Measurements from ENCODE around the gene RNASE13.

The RNASE13 gene

GRCh38 chr14:21049271-21049673 lies 14.7 kb upstream of the RNASE13 start:
- H3K4me3 ChIP-seq (ENCODE audit: low read depth, low read length) = no peak overlapping the region
- DNase-seq (ENCODE audit: low read depth) = no peak
- TF ChIP-seq CTCF (IDR thresholded peaks at IDR 0.05; ENCODE audit: low read depth, low read length, missing control alignments) = no peak

- no peak for DNase-seq (ENCODE audit: low read depth)
- no peak overlapping the region for H3K4me3 ChIP-seq (ENCODE audit: low read depth, low read length)
- no peak for TF ChIP-seq CTCF (IDR thresholded peaks at IDR 0.05; ENCODE audit: low read depth, low read length, missing control alignments)
Measured at GRCh38 chr14:21048638-21049037, 14.0 kb upstream of the RNASE13 start.

DNA sequence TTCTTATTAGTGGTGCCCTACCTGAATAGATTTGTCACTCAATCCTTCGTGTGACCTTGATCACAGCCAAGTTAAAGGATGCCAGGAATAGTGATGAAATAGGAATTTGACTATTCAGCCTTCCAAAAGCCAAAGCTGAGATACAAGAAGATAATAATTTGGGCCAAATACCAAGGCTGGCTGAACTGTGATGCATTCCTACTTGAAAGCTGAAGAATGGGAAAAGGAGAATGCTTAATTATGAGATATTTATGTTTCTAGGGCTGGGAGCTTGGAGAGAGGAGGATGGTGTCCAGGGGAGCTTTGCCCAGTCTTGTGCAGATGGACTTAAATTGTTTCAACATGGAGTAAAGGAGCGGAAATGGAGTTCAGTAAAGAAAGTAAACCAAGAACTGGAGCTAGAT lies 12.8 kb upstream of the RNASE13 start:
- no peak for DNase-seq (ENCODE audit: low read depth)
- no peak for TF ChIP-seq CTCF (IDR thresholded peaks at IDR 0.05; ENCODE audit: low read depth, low read length, missing control alignments)
- H3K4me3 ChIP-seq (ENCODE audit: low read depth, low read length) = no peak overlapping the region

- TF ChIP-seq CTCF (IDR thresholded peaks at IDR 0.05; ENCODE audit: low read depth, low read length, missing control alignments) = no peak
- no peak overlapping the region for H3K4me3 ChIP-seq (ENCODE audit: low read depth, low read length)
- DNase-seq (ENCODE audit: low read depth) = no peak
Measured at GRCh38 chr14:21043974-21044618, 9.5 kb upstream of the RNASE13 start.

- no peak overlapping the region for H3K4me3 ChIP-seq (ENCODE audit: low read depth, low read length)
- no peak for DNase-seq (ENCODE audit: low read depth)
- TF ChIP-seq CTCF (IDR thresholded peaks at IDR 0.05; ENCODE audit: low read depth, low read length, missing control alignments) = no peak
Measured at GRCh38 chr14:21043387-21043973, 8.9 kb upstream of the RNASE13 start.

DNA sequence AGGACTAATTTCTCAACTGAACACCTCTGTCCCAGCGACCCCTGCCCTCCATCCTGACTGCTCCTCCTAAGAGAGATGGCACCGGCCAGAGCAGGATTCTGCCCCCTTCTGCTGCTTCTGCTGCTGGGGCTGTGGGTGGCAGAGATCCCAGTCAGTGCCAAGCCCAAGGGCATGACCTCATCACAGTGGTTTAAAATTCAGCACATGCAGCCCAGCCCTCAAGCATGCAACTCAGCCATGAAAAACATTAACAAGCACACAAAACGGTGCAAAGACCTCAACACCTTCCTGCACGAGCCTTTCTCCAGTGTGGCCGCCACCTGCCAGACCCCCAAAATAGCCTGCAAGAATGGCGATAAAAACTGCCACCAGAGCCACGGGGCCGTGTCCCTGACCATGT lies 8.3 kb upstream of the RNASE13 start:
- no peak for TF ChIP-seq CTCF (IDR thresholded peaks at IDR 0.05; ENCODE audit: low read depth, low read length, missing control alignments)
- no peak for DNase-seq (ENCODE audit: low read depth)
- H3K4me3 ChIP-seq (ENCODE audit: low read depth, low read length) = no peak overlapping the region
